Dermis microvascular lymphatic vessel endothelial cell (primary cell): ENCODE measurements around the gene STX2. TPM values are rescaled to one million over a fixed set of nuclear protein-coding genes. Genes with fewer than 3 reads are reported as not detected.
A peak's percentile ranks its signal among the peaks of the same experiment; 100 is the strongest.

Source experiments
- DNase-seq, 2 donors: peaks; one replicate each; pipeline versions ENCODE4 v3.0.0 to v3.0.0-alpha.2; 2010; ENCODE audit warnings: low read depth in 2 of 2
- total RNA-seq: library from RNA; depleted of rRNA; stranded (reverse); fragments of >200 nt; gene quantifications from 2 replicates; pipeline ENCODE4 v1.2.1, GENCODE V29; 2014

The STX2 gene
- total RNA-seq, 1 donor from 2014 or later: 22.9 TPM

- no peak for DNase-seq
Observed at GRCh38 chr12:130831876-130832405, 7.1 kb downstream of the STX2 start.

- no peak for DNase-seq
Observed at GRCh38 chr12:130831246-130831645, 7.8 kb downstream of the STX2 start.

GRCh38 chr12:130830246-130830551 lies 8.9 kb downstream of the STX2 start:
- no peak for DNase-seq

- DNase-seq: no peak
Observed at GRCh38 chr12:130829391-130830245, 9.4 kb downstream of the STX2 start.

GRCh38 chr12:130828895-130829294 lies 10.2 kb downstream of the STX2 start:
- DNase-seq: no peak

GRCh38 chr12:130827432-130827831 lies 11.6 kb downstream of the STX2 start:
- DNase-seq: no peak

GRCh38 chr12:130826151-130826801 lies 12.8 kb downstream of the STX2 start:
- DNase-seq: peak in 1 of 2 donors; percentile 23

GRCh38 chr12:130825771-130826150 lies 13.3 kb downstream of the STX2 start:
- no peak for DNase-seq

- no peak for DNase-seq
Observed at GRCh38 chr12:130819681-130820080, 19.4 kb downstream of the STX2 start.

GRCh38 chr12:130818635-130819576 lies 20.1 kb downstream of the STX2 start:
- peak in 1 of 2 donors; percentile 49 for DNase-seq

GRCh38 chr12:130818272-130818634 lies 20.8 kb downstream of the STX2 start:
- DNase-seq: no peak

GRCh38 chr12:130817804-130818203 lies 21.2 kb downstream of the STX2 start:
- no peak for DNase-seq

GRCh38 chr12:130816097-130816496 lies 23.0 kb downstream of the STX2 start:
- no peak for DNase-seq

GRCh38 chr12:130815028-130815741 lies 23.9 kb downstream of the STX2 start:
- no peak for DNase-seq

- DNase-seq: no peak
Observed at GRCh38 chr12:130813949-130814348, 25.1 kb downstream of the STX2 start.

- DNase-seq: no peak
Observed at GRCh38 chr12:130813436-130813835, 25.6 kb downstream of the STX2 start.

GRCh38 chr12:130809791-130810190 lies 29.3 kb downstream of the STX2 start:
- DNase-seq: no peak

GRCh38 chr12:130807309-130807708 lies 31.7 kb downstream of the STX2 start:
- DNase-seq: no peak

GRCh38 chr12:130806574-130806973 lies 32.5 kb downstream of the STX2 start:
- no peak for DNase-seq

- no peak for DNase-seq
Observed at GRCh38 chr12:130805635-130806034, 33.4 kb downstream of the STX2 start.

GRCh38 chr12:130804216-130804615 lies 34.8 kb downstream of the STX2 start:
- DNase-seq: no peak
